BLaER1 treated with 17β-estradiol and CSF1 and Interleukin-3, amounts not matched to agents 10 nM and 100 nM (cell line): ENCODE measurements around the gene RTN4.

Experiments used
- H3K27ac ChIP-seq, 11 experiments: shearing (Covaris generic); formaldehyde crosslinking; 2 replicates each; pipeline ENCODE4 v1.8.1; 2022
- H3K27me3 ChIP-seq, 11 experiments: shearing (Covaris generic); formaldehyde crosslinking; 2 replicates each; pipeline ENCODE4 v1.8.1; 2022
- H3K36me3 ChIP-seq, 11 experiments: shearing (Covaris generic); formaldehyde crosslinking; 2 replicates each; pipeline ENCODE4 v1.8.1; 2022
- H3K4me1 ChIP-seq, 10 experiments: shearing (Covaris generic); formaldehyde crosslinking; 2 replicates each; pipeline ENCODE4 v1.8.1; 2022
- H3K4me2 ChIP-seq, 11 experiments: shearing (Covaris generic); formaldehyde crosslinking; 2 replicates each; pipeline ENCODE4 v1.8.1; 2022
- H3K4me3 ChIP-seq, 10 experiments: shearing (Covaris generic); formaldehyde crosslinking; 2 replicates each; pipeline ENCODE4 v1.8.1; 2022
- H3K9ac ChIP-seq, 11 experiments: shearing (Covaris generic); formaldehyde crosslinking; 2 replicates each; pipeline ENCODE4 v1.8.1; 2022
- H3K9me3 ChIP-seq, 11 experiments: shearing (Covaris generic); formaldehyde crosslinking; replicated peaks in 1 of 11; 2 replicates each; pipeline ENCODE4 v1.8.1; 2022
- H4K20me1 ChIP-seq, 11 experiments: shearing (Covaris generic); formaldehyde crosslinking; 2 replicates each; pipeline ENCODE4 v1.8.1; 2022
- Cebpa-rat ChIP-seq, 11 experiments: shearing (Covaris generic); IDR thresholded peaks; 2 replicates each; pipeline ENCODE4 v1.8.1; 2022

Gene RTN4

GRCh38 chr2:55033076-55033742, 17.0 kb downstream of the RTN4 start:
- H3K36me3 ChIP-seq: peaks cover 0 to 89% (median 58%) of the 10 kb centered on the region in 11 experiments; a peak in 19 of 22 replicates
- H3K9ac ChIP-seq: no peak overlapping the region
- peaks cover 85 to 100% (median 99%) of the 10 kb centered on the region in 11 experiments for H4K20me1 ChIP-seq
- peak overlapping the region in 7 of 11 experiments; percentile 7 to 72 (median 48); a peak in 10 of 22 replicates for H3K4me2 ChIP-seq
- TF ChIP-seq Cebpa-rat (IDR thresholded peaks at IDR 0.05): no peak
- no peaks in the 10 kb centered on the region for H3K27me3 ChIP-seq
- H3K4me3 ChIP-seq: no peak overlapping the region
- H3K4me1 ChIP-seq: peaks cover 12 to 81% (median 43%) of the 10 kb centered on the region in 10 experiments; a peak in 19 of 20 replicates
- 0 out of 22 replicates have a peak overlapping the region, but pooled peaks of 1 of the 11 experiments have one; percentile 18 for H3K27ac ChIP-seq
- H3K9me3 ChIP-seq: peaks cover 18 to 41% (median 35%) of the 10 kb centered on the region in 11 experiments

- Histone ChIP-seq H3K9ac (no peak overlapping the region), H3K4me1 (peaks cover 29 to 86% (median 60%) of the 10 kb centered on the region in 10 experiments), H3K36me3 (peaks cover 0 to 88% (median 41%) of the 10 kb centered on the region in 11 experiments; a peak in 18 of 22 replicates), H3K4me2 (peak overlapping the region in 5 of 11 experiments; percentile 37 to 72 (median 54); a peak in 11 of 22 replicates), H4K20me1 (peaks cover 91 to 100% (median 99%) of the 10 kb centered on the region in 11 experiments), H3K27ac (peak overlapping the region in 1 of 11 experiments; percentile 31; a peak in 1 of 22 replicates), H3K4me3 (no peak overlapping the region), H3K27me3 (no peaks in the 10 kb centered on the region), H3K9me3 (peaks cover 13 to 24% (median 18%) of the 10 kb centered on the region in 11 experiments)
- TF ChIP-seq Cebpa-rat (IDR thresholded peaks at IDR 0.05): no peak
Measured at GRCh38 chr2:55031505-55031904, 18.7 kb downstream of the RTN4 start.

GRCh38 chr2:55030766-55031165, 19.5 kb downstream of the RTN4 start:
- H3K9me3 ChIP-seq: peaks cover 5 to 16% (median 10%) of the 10 kb centered on the region in 11 experiments; a peak in 19 of 22 replicates
- H3K4me3 ChIP-seq: no peak overlapping the region
- no peak overlapping the region for H3K9ac ChIP-seq
- no peaks in the 10 kb centered on the region for H3K27me3 ChIP-seq
- H3K4me2 ChIP-seq: peak overlapping the region in 4 of 11 experiments; percentile 44 to 72 (median 54); a peak in 7 of 22 replicates
- H3K36me3 ChIP-seq: peaks cover 0 to 88% (median 37%) of the 10 kb centered on the region in 11 experiments; a peak in 18 of 22 replicates
- H3K4me1 ChIP-seq: peaks cover 36 to 93% (median 67%) of the 10 kb centered on the region in 10 experiments
- TF ChIP-seq Cebpa-rat (IDR thresholded peaks at IDR 0.05): no peak
- H3K27ac ChIP-seq: no peak overlapping the region
- H4K20me1 ChIP-seq: peaks cover 89 to 100% (median 99%) of the 10 kb centered on the region in 11 experiments

DNA sequence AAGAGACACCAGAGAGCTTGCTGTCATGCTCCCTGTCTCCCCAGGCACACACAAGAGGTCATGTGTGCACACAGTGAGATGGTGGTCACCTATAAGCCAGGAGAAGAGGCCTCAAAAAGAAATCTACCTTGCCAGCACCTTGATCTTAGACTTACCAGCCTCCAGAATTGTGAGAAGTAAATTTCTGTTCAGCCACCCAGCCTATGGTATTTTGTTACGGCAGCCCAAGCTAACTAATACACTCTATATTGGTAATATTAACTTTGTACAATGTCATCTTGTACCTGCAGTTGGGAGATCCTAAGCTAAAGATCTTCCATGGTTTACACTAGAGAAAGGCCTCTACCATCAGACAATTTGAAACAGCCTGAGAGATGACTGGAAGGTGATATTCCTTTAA, 21.2 kb downstream of the RTN4 start:
- H3K27ac ChIP-seq: peak overlapping the region in 2 of 11 experiments; percentile 5 to 11; a peak in 3 of 22 replicates
- TF ChIP-seq Cebpa-rat (IDR thresholded peaks at IDR 0.05): no peak
- H3K9me3 ChIP-seq: peaks cover 0 to 7% (median 0%) of the 10 kb centered on the region in 11 experiments; a peak in 3 of 22 replicates
- peaks cover 0 to 91% (median 41%) of the 10 kb centered on the region in 11 experiments; a peak in 18 of 22 replicates for H3K36me3 ChIP-seq
- H3K27me3 ChIP-seq: no peaks in the 10 kb centered on the region
- peak overlapping the region; percentile 10 to 83 (median 43); a peak in 19 of 22 replicates for H3K4me2 ChIP-seq
- no peak overlapping the region for H3K9ac ChIP-seq
- peaks cover 73 to 100% (median 94%) of the 10 kb centered on the region in 11 experiments for H4K20me1 ChIP-seq
- H3K4me3 ChIP-seq: no peak overlapping the region
- peaks cover 51 to 99% (median 80%) of the 10 kb centered on the region in 10 experiments for H3K4me1 ChIP-seq

- Histone ChIP-seq H3K4me3 (no peak overlapping the region), H3K27ac (peak overlapping the region in 10 of 11 experiments; percentile 34 to 90 (median 60); a peak in 17 of 22 replicates), H3K36me3 (peaks cover 0 to 91% (median 50%) of the 10 kb centered on the region in 11 experiments; a peak in 18 of 22 replicates), H4K20me1 (peaks cover 55 to 100% (median 85%) of the 10 kb centered on the region in 11 experiments), H3K4me1 (peaks cover 51 to 99% (median 87%) of the 10 kb centered on the region in 10 experiments), H3K9ac (peak overlapping the region in 8 of 11 experiments; percentile 5 to 45 (median 33); a peak in 4 of 22 replicates), H3K27me3 (no peaks in the 10 kb centered on the region), H3K9me3 (0 out of 22 replicates have a peak, but pooled peaks cover 0 to 7% (median 0%) of the 10 kb centered on the region in 11 experiments), H3K4me2 (peak overlapping the region; percentile 65 to 83 (median 78); a peak in 21 of 22 replicates)
- no peak for TF ChIP-seq Cebpa-rat (IDR thresholded peaks at IDR 0.05)
Measured at GRCh38 chr2:55027226-55027625, 23.0 kb downstream of the RTN4 start.

DNA sequence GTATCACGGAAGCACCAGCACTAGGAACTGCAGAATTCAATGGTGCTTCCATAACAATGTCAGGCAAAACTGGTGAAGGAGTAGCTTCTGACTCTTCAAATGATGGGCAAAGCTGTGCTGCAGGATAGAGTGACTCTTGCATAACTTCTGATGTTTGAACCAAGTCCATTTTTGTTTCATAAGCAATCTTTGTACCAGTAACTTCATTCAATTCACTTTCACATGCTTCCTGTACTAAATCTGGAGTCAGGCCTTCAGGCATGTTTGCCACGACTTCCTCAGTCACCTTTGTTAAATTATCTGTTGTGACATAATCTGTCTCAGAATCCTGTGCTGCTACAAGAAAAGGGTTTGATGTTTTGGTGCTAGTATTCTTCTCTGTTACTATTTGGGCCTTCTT, 24.0 kb downstream of the RTN4 start:
- peak in 4 of 11 experiments; percentile 22 to 57 (median 36); a peak in 4 of 22 replicates for TF ChIP-seq Cebpa-rat (IDR thresholded peaks at IDR 0.05)
- Histone ChIP-seq H3K4me2 (peak overlapping the region; percentile 65 to 83 (median 78)), H3K4me3 (peak overlapping the region in 3 of 10 experiments; percentile 3 to 39 (median 22); a peak in 4 of 20 replicates)

GRCh38 chr2:55025627-55026026, 24.6 kb downstream of the RTN4 start:
- Histone ChIP-seq H3K4me3 (peak overlapping the region in 6 of 10 experiments; percentile 3 to 39 (median 28); a peak in 7 of 20 replicates), H3K9ac (peak overlapping the region in 10 of 11 experiments; percentile 3 to 55 (median 41); a peak in 12 of 22 replicates), H4K20me1 (peaks cover 39 to 100% (median 77%) of the 10 kb centered on the region in 11 experiments), H3K4me2 (peak overlapping the region; percentile 65 to 83 (median 78)), H3K36me3 (peaks cover 0 to 94% (median 60%) of the 10 kb centered on the region in 11 experiments; a peak in 19 of 22 replicates), H3K27ac (peak overlapping the region in 10 of 11 experiments; percentile 34 to 90 (median 60); a peak in 19 of 22 replicates), H3K9me3 (peaks cover 0 to 11% (median 2%) of the 10 kb centered on the region in 11 experiments; a peak in 7 of 22 replicates), H3K4me1 (peaks cover 53 to 99% (median 90%) of the 10 kb centered on the region in 10 experiments), H3K27me3 (no peaks in the 10 kb centered on the region)
- TF ChIP-seq Cebpa-rat (IDR thresholded peaks at IDR 0.05): no peak

More for the DNA sequence above, 24.0 kb downstream of the RTN4 start:
- Histone ChIP-seq H3K9ac (peak overlapping the region in 8 of 11 experiments; percentile 3 to 52 (median 41); a peak in 10 of 22 replicates), H3K36me3 (peaks cover 0 to 94% (median 54%) of the 10 kb centered on the region in 11 experiments; a peak in 18 of 22 replicates), H3K4me1 (peaks cover 51 to 99% (median 90%) of the 10 kb centered on the region in 10 experiments), H3K27ac (peak overlapping the region in 10 of 11 experiments; percentile 34 to 90 (median 60); a peak in 20 of 22 replicates), H3K27me3 (no peaks in the 10 kb centered on the region), H3K9me3 (peaks cover 0 to 7% (median 0%) of the 10 kb centered on the region in 11 experiments; a peak in 3 of 22 replicates), H4K20me1 (peaks cover 45 to 100% (median 81%) of the 10 kb centered on the region in 11 experiments)

DNA sequence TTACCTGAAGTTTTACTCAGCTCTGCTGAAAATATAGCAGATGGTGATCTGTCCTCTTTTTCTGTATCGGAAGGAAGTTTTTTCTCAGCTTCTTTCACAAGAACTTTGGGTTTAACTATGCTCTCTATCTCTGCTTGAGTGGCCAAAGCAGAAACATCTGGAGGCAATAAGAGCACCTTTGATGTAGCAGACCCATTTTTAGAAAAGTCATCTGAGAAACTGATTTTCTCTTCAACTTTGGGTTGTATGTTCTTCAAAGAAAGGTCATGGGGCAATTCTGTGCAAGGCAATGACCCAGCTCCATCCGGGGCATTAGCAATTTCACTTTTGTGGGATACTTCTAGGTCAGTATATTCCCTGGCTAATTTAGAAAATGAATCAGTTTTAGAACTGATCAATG, 25.2 kb downstream of the RTN4 start:
- H3K4me3 ChIP-seq: peak overlapping the region in 6 of 10 experiments; percentile 9 to 39 (median 28); a peak in 7 of 20 replicates
- no peaks in the 10 kb centered on the region for H3K27me3 ChIP-seq
- peak overlapping the region; percentile 65 to 83 (median 78) for H3K4me2 ChIP-seq
- peaks cover 58 to 99% (median 94%) of the 10 kb centered on the region in 10 experiments for H3K4me1 ChIP-seq
- H3K9me3 ChIP-seq: peaks cover 0 to 12% (median 4%) of the 10 kb centered on the region in 11 experiments; a peak in 7 of 22 replicates
- peaks cover 35 to 100% (median 74%) of the 10 kb centered on the region in 11 experiments for H4K20me1 ChIP-seq
- peaks cover 0 to 93% (median 62%) of the 10 kb centered on the region in 11 experiments; a peak in 19 of 22 replicates for H3K36me3 ChIP-seq
- TF ChIP-seq Cebpa-rat (IDR thresholded peaks at IDR 0.05): no peak
- H3K9ac ChIP-seq: peak overlapping the region; percentile 3 to 55 (median 37); a peak in 13 of 22 replicates
- H3K27ac ChIP-seq: peak overlapping the region in 10 of 11 experiments; percentile 34 to 90 (median 60); a peak in 20 of 22 replicates
